DND-41 (cell line): ENCODE measurements around the gene IL1RN.

Experiments used
- ATAC-seq: fragments of 200-7000 bp; cut with Tn5 transposase; 3 replicates; pipeline ENCODE4 v1.9.1; 2021; ENCODE audit warnings: low read depth; ENCODE audit not compliant: insufficient read depth
- DNase-seq: peaks from one replicate; pipeline ENCODE4 v3.0.0-alpha.2; 2020
- H2AFZ ChIP-seq: 2 replicates; pipeline ENCODE4 v1.6.0; 2012; ENCODE audit warnings: low read depth, low read length
- H3K27ac ChIP-seq: 2 replicates; pipeline ENCODE4 v1.5.1; 2012; ENCODE audit warnings: low read length, inconsistent platforms
- H3K27me3 ChIP-seq: fragments of 200-600 bp; sonication (generic); 2 replicates; pipeline ENCODE4 v1.6.0; 2012; ENCODE audit warnings: low read length, mild to moderate bottlenecking, inconsistent platforms; ENCODE audit not compliant: insufficient read depth, poor library complexity
- H3K36me3 ChIP-seq: 2 replicates; pipeline ENCODE4 v1.5.1; 2012; ENCODE audit warnings: low read length, inconsistent platforms; ENCODE audit not compliant: insufficient read depth
- H3K4me1 ChIP-seq: 2 replicates; pipeline ENCODE4 v1.5.1; 2012; ENCODE audit warnings: mild to moderate bottlenecking, low read length; ENCODE audit not compliant: insufficient read depth
- H3K4me2 ChIP-seq: 2 replicates; pipeline ENCODE4 v1.6.0; 2012; ENCODE audit warnings: mild to moderate bottlenecking, moderate library complexity, low read length, inconsistent platforms; ENCODE audit not compliant: insufficient read depth
- H3K4me3 ChIP-seq, 2 experiments: fragments of 200-600 bp in 1 of 2; shearing (Covaris generic) in 1 of 2; 2 replicates each; pipeline ENCODE4 v1.5.1; 2012 to 2016; ENCODE audit warnings: inconsistent platforms in 2 of 2, low read length in 2 of 2, mild to moderate bottlenecking in 2 of 2, low read depth in 1 of 2, moderate library complexity in 1 of 2
- H3K79me2 ChIP-seq: 2 replicates; pipeline ENCODE4 v1.6.0; 2012; ENCODE audit warnings: low read length, inconsistent platforms; ENCODE audit not compliant: insufficient read depth
- H3K9ac ChIP-seq: 2 replicates; pipeline ENCODE4 v1.6.0; 2012; ENCODE audit warnings: low read depth, mild to moderate bottlenecking, inconsistent platforms, low read length, moderate library complexity
- H3K9me3 ChIP-seq: 2 replicates; pipeline ENCODE4 v1.5.1; 2012; ENCODE audit warnings: low read length, moderate library complexity, mild to moderate bottlenecking, inconsistent platforms; ENCODE audit not compliant: insufficient read depth, severe bottlenecking
- H4K20me1 ChIP-seq: 2 replicates; pipeline ENCODE4 v1.6.0; 2012; ENCODE audit warnings: low read length; ENCODE audit not compliant: insufficient read depth
- CTCF ChIP-seq: IDR thresholded peaks from 2 replicates; pipeline ENCODE4 v1.5.1; 2012; ENCODE audit warnings: borderline replicate concordance, low read length, moderate library complexity, mild to moderate bottlenecking; ENCODE audit not compliant: poor library complexity, severe bottlenecking; ENCODE audit errors: extremely low read depth
- EZH2 ChIP-seq: IDR thresholded peaks from 3 replicates; pipeline ENCODE4 v1.6.1; 2012; ENCODE audit warnings: borderline replicate concordance, low read depth, mild to moderate bottlenecking, moderate library complexity, low read length, inconsistent platforms; ENCODE audit not compliant: severe bottlenecking

Gene IL1RN

GRCh38 chr2:113117541-113118262, 9.7 kb upstream of the IL1RN start:
- Histone ChIP-seq H3K4me3 (no peak overlapping the region), H3K4me2 (no peak overlapping the region), H3K27me3 (peaks cover 16% of the 10 kb centered on the region), H2AFZ (no peak overlapping the region), H3K9ac (no peak overlapping the region), H3K9me3 (no peaks in the 10 kb centered on the region), H4K20me1 (no peaks in the 10 kb centered on the region), H3K4me1 (no peaks in the 10 kb centered on the region), H3K36me3 (no peaks in the 10 kb centered on the region), H3K79me2 (no peaks in the 10 kb centered on the region), H3K27ac (no peak overlapping the region)
- DNase-seq, result no peak
- no peak for ATAC-seq
- TF ChIP-seq CTCF (no peak), EZH2 (no peak)

GRCh38 chr2:113118263-113118657, 9.1 kb upstream of the IL1RN start:
- ATAC-seq (no peak), DNase-seq (no peak)
- Histone ChIP-seq H2AFZ (no peak overlapping the region), H3K4me2 (no peak overlapping the region), H3K36me3 (no peaks in the 10 kb centered on the region), H4K20me1 (no peaks in the 10 kb centered on the region), H3K9ac (no peak overlapping the region), H3K27ac (no peak overlapping the region), H3K79me2 (no peaks in the 10 kb centered on the region), H3K4me1 (no peaks in the 10 kb centered on the region), H3K27me3 (peaks cover 16% of the 10 kb centered on the region), H3K4me3 (no peak overlapping the region), H3K9me3 (no peaks in the 10 kb centered on the region)
- TF ChIP-seq CTCF, result no peak
- TF ChIP-seq EZH2, result no peak

GRCh38 chr2:113119111-113119510, 8.3 kb upstream of the IL1RN start:
- no peak for DNase-seq
- H3K36me3 ChIP-seq, result no peaks in the 10 kb centered on the region
- no peaks in the 10 kb centered on the region for H3K4me1 ChIP-seq
- no peak overlapping the region for H3K4me2 ChIP-seq
- no peak overlapping the region for H3K4me3 ChIP-seq
- peaks cover 19% of the 10 kb centered on the region for H3K27me3 ChIP-seq
- H3K27ac ChIP-seq, result no peak overlapping the region
- H3K9me3 ChIP-seq, result no peaks in the 10 kb centered on the region
- TF ChIP-seq EZH2 (no peak), CTCF (no peak)
- no peak for ATAC-seq
- no peaks in the 10 kb centered on the region for H3K79me2 ChIP-seq
- no peaks in the 10 kb centered on the region for H4K20me1 ChIP-seq
- H3K9ac ChIP-seq, result no peak overlapping the region
- no peak overlapping the region for H2AFZ ChIP-seq
